Neural crest cell (in vitro differentiated cells): ENCODE measurements around the gene RBMS3. TPM values are rescaled to one million over a fixed set of nuclear protein-coding genes. Genes with fewer than 3 reads are reported as not detected.

ENCODE experiments used
- DNase-seq: peaks from one replicate; pipeline ENCODE4 v3.0.0; 2021; ENCODE audit warnings: low read depth, mixed read lengths, low spot score
- H3K27ac Mint-ChIP-seq: one replicate; pipeline ENCODE4 v1.8.0; 2021; ENCODE audit warnings: mild to moderate bottlenecking, mixed read lengths; ENCODE audit not compliant: unreplicated experiment
- H3K27me3 Mint-ChIP-seq: 2 replicates; pipeline ENCODE4 v1.8.0; 2021; ENCODE audit warnings: low read depth, mild to moderate bottlenecking, mixed read lengths
- H3K36me3 Mint-ChIP-seq: 2 replicates; pipeline ENCODE4 v1.8.0; 2021; ENCODE audit warnings: low read depth, mild to moderate bottlenecking, mixed read lengths
- H3K4me1 Mint-ChIP-seq: 2 replicates; pipeline ENCODE4 v1.8.0; 2021; ENCODE audit warnings: mixed read lengths
- H3K4me3 Mint-ChIP-seq: one replicate; pipeline ENCODE4 v1.8.0; 2021; ENCODE audit warnings: mild to moderate bottlenecking, mixed read lengths
- H3K9me3 Mint-ChIP-seq: 2 replicates; pipeline ENCODE4 v1.8.0; 2021; ENCODE audit warnings: mixed read lengths
- total RNA-seq: library from RNA; stranded (reverse); gene quantifications from 2 replicates; pipeline ENCODE4 v1.2.1, GENCODE V29; 2021
- TF ChIP-seq, protein P1 (sequence below): fragments of 200-600 bp; sonication (generic); conservative IDR thresholded peaks from 2 replicates; pipeline ENCODE4 v1.5.0; 2021; ENCODE audit warnings: antibody characterized with exemption, mild to moderate bottlenecking

RBMS3 gene
- total RNA-seq, 1 donor from 2014 or later = 35.4 TPM

GRCh38 chr3:29532473-29532872, 251.6 kb downstream of the RBMS3 start:
- peaks cover 2% of the 10 kb centered on the region for H3K36me3 Mint-ChIP-seq
- H3K27ac Mint-ChIP-seq = no peak overlapping the region
- DNase-seq = no peak
- TF ChIP-seq, protein P1, sequence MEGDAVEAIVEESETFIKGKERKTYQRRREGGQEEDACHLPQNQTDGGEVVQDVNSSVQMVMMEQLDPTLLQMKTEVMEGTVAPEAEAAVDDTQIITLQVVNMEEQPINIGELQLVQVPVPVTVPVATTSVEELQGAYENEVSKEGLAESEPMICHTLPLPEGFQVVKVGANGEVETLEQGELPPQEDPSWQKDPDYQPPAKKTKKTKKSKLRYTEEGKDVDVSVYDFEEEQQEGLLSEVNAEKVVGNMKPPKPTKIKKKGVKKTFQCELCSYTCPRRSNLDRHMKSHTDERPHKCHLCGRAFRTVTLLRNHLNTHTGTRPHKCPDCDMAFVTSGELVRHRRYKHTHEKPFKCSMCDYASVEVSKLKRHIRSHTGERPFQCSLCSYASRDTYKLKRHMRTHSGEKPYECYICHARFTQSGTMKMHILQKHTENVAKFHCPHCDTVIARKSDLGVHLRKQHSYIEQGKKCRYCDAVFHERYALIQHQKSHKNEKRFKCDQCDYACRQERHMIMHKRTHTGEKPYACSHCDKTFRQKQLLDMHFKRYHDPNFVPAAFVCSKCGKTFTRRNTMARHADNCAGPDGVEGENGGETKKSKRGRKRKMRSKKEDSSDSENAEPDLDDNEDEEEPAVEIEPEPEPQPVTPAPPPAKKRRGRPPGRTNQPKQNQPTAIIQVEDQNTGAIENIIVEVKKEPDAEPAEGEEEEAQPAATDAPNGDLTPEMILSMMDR = no peak
- no peak overlapping the region for H3K4me3 Mint-ChIP-seq
- H3K27me3 Mint-ChIP-seq = no peaks in the 10 kb centered on the region
- H3K4me1 Mint-ChIP-seq = peaks cover 12% of the 10 kb centered on the region
- no peaks in the 10 kb centered on the region for H3K9me3 Mint-ChIP-seq

DNA sequence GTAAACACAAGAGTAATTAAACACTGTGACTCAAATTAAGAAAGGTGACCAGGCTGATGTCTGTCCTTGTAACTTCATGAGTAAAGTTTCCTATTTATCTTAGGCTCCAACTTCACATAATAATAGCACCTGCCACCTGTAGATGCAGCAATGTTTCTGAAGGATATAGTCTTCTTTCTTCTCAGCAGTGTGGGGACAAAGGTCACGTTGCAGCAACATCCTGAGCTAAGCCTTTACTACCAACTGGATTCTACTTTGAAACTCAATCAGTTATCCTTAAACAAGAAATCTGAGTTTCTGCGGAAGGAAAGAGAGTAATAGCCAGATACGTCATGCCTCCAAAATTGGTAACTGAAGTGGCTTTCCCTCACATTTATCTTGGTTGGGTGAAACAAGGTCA, 253.1 kb downstream of the RBMS3 start:
- Mint-ChIP-seq H3K27ac (no peak overlapping the region), H3K27me3 (no peaks in the 10 kb centered on the region), H3K4me3 (no peak overlapping the region), H3K4me1 (peaks cover 18% of the 10 kb centered on the region), H3K9me3 (no peaks in the 10 kb centered on the region), H3K36me3 (peaks cover 2% of the 10 kb centered on the region)
- DNase-seq = no peak
- TF ChIP-seq, protein P1 = no peak

GRCh38 chr3:29536016-29536758, 255.3 kb downstream of the RBMS3 start:
- TF ChIP-seq, protein P1 = no peak
- Mint-ChIP-seq H3K4me1 (peaks cover 14% of the 10 kb centered on the region), H3K36me3 (no peaks in the 10 kb centered on the region), H3K27ac (no peak overlapping the region), H3K9me3 (no peaks in the 10 kb centered on the region), H3K4me3 (no peak overlapping the region), H3K27me3 (no peaks in the 10 kb centered on the region)
- DNase-seq = no peak

- H3K9me3 Mint-ChIP-seq = no peaks in the 10 kb centered on the region
- H3K4me3 Mint-ChIP-seq = no peak overlapping the region
- peaks cover 14% of the 10 kb centered on the region for H3K4me1 Mint-ChIP-seq
- no peak overlapping the region for H3K27ac Mint-ChIP-seq
- H3K27me3 Mint-ChIP-seq = no peaks in the 10 kb centered on the region
- no peaks in the 10 kb centered on the region for H3K36me3 Mint-ChIP-seq
- TF ChIP-seq, protein P1 = no peak
- no peak for DNase-seq
Observed at GRCh38 chr3:29537889-29538609, 257.2 kb downstream of the RBMS3 start.

GRCh38 chr3:29538610-29538958, 257.7 kb downstream of the RBMS3 start:
- TF ChIP-seq, protein P1 = no peak
- no peak for DNase-seq
- no peaks in the 10 kb centered on the region for H3K27me3 Mint-ChIP-seq
- no peaks in the 10 kb centered on the region for H3K36me3 Mint-ChIP-seq
- H3K4me1 Mint-ChIP-seq = peaks cover 14% of the 10 kb centered on the region
- no peak overlapping the region for H3K27ac Mint-ChIP-seq
- H3K9me3 Mint-ChIP-seq = no peaks in the 10 kb centered on the region
- H3K4me3 Mint-ChIP-seq = no peak overlapping the region
